ENCODE data around the gene GSDME.

Gene GSDME

GRCh38 chr7:24728503-24729364 lies 28.5 kb downstream of the GSDME start:
- Histone ChIP-seq H3K27me3 (ENCODE audit: insufficient read depth, low read length) (no peaks in the 10 kb centered on the region), H3K27ac (ENCODE audit: low read depth, low read length) (no peak overlapping the region), H3K9ac (ENCODE audit: low read depth, low read length) (no peak overlapping the region), H3K4me3 (ENCODE audit: low read length) (no peak overlapping the region), H3K9me3 (ENCODE audit: insufficient read depth, low read depth, low read length) (no peaks in the 10 kb centered on the region), H3K36me3 (ENCODE audit: insufficient read depth, low read length) (no peaks in the 10 kb centered on the region), H3K4me1 (ENCODE audit: insufficient read depth, low read length) (peaks cover 24% of the 10 kb centered on the region)
- 93% methylated on average over 16 of the region's 16 CpGs for WGBS

- 92% methylated on average over 7 of the region's 7 CpGs for WGBS
- Histone ChIP-seq H3K27ac (ENCODE audit: low read depth, low read length) (no peak overlapping the region), H3K27me3 (ENCODE audit: insufficient read depth, low read length) (no peaks in the 10 kb centered on the region), H3K9ac (ENCODE audit: low read depth, low read length) (no peak overlapping the region), H3K4me1 (ENCODE audit: insufficient read depth, low read length) (peaks cover 21% of the 10 kb centered on the region), H3K4me3 (ENCODE audit: low read length) (no peak overlapping the region), H3K36me3 (ENCODE audit: insufficient read depth, low read length) (no peaks in the 10 kb centered on the region), H3K9me3 (ENCODE audit: insufficient read depth, low read depth, low read length) (no peaks in the 10 kb centered on the region)
These were observed 29.2 kb downstream of the GSDME start for GRCh38 chr7:24728121-24728500.

GRCh38 chr7:24727154-24728120 lies 29.8 kb downstream of the GSDME start:
- Histone ChIP-seq H3K36me3 (ENCODE audit: insufficient read depth, low read length) (no peaks in the 10 kb centered on the region), H3K9ac (ENCODE audit: low read depth, low read length) (no peak overlapping the region), H3K4me3 (ENCODE audit: low read length) (no peak overlapping the region), H3K27me3 (ENCODE audit: insufficient read depth, low read length) (no peaks in the 10 kb centered on the region), H3K9me3 (ENCODE audit: insufficient read depth, low read depth, low read length) (no peaks in the 10 kb centered on the region), H3K4me1 (ENCODE audit: insufficient read depth, low read length) (peaks cover 21% of the 10 kb centered on the region), H3K27ac (ENCODE audit: low read depth, low read length) (peak overlapping the region; percentile 63; the same call in 1 of the 2 replicates)
- WGBS: 94% methylated on average over 13 of the region's 13 CpGs

- Histone ChIP-seq H3K9ac (ENCODE audit: low read depth, low read length) (peak overlapping the region; percentile 5; the same call in 1 of the 2 replicates), H3K4me1 (ENCODE audit: insufficient read depth, low read length) (peaks cover 28% of the 10 kb centered on the region), H3K9me3 (ENCODE audit: insufficient read depth, low read depth, low read length) (no peaks in the 10 kb centered on the region), H3K27ac (ENCODE audit: low read depth, low read length) (peak overlapping the region; percentile 83), H3K27me3 (ENCODE audit: insufficient read depth, low read length) (no peaks in the 10 kb centered on the region), H3K4me3 (ENCODE audit: low read length) (no peak overlapping the region), H3K36me3 (ENCODE audit: insufficient read depth, low read length) (no peaks in the 10 kb centered on the region)
- 50% methylated on average over 14 of the region's 14 CpGs for WGBS
These were observed 31.6 kb downstream of the GSDME start for GRCh38 chr7:24725554-24726241.

GRCh38 chr7:24724451-24725190 lies 32.6 kb downstream of the GSDME start:
- no peaks in the 10 kb centered on the region for H3K9me3 ChIP-seq (ENCODE audit: insufficient read depth, low read depth, low read length)
- 94% methylated on average over 13 of the region's 13 CpGs for WGBS
- peaks cover 28% of the 10 kb centered on the region for H3K4me1 ChIP-seq (ENCODE audit: insufficient read depth, low read length)
- H3K36me3 ChIP-seq (ENCODE audit: insufficient read depth, low read length): no peaks in the 10 kb centered on the region
- H3K4me3 ChIP-seq (ENCODE audit: low read length): no peak overlapping the region
- H3K27ac ChIP-seq (ENCODE audit: low read depth, low read length): no peak overlapping the region
- no peaks in the 10 kb centered on the region for H3K27me3 ChIP-seq (ENCODE audit: insufficient read depth, low read length)
- no peak overlapping the region for H3K9ac ChIP-seq (ENCODE audit: low read depth, low read length)

- H3K36me3 ChIP-seq (ENCODE audit: insufficient read depth, low read length): no peaks in the 10 kb centered on the region
- no peaks in the 10 kb centered on the region for H3K9me3 ChIP-seq (ENCODE audit: insufficient read depth, low read depth, low read length)
- no peak overlapping the region for H3K4me3 ChIP-seq (ENCODE audit: low read length)
- H3K9ac ChIP-seq (ENCODE audit: low read depth, low read length): no peak overlapping the region
- H3K27me3 ChIP-seq (ENCODE audit: insufficient read depth, low read length): no peaks in the 10 kb centered on the region
- H3K27ac ChIP-seq (ENCODE audit: low read depth, low read length): no peak overlapping the region
- peaks cover 28% of the 10 kb centered on the region for H3K4me1 ChIP-seq (ENCODE audit: insufficient read depth, low read length)
- WGBS: 73% methylated on average over 4 of the region's 5 CpGs
These were observed 34.1 kb downstream of the GSDME start for GRCh38 chr7:24723178-24723530.

DNA sequence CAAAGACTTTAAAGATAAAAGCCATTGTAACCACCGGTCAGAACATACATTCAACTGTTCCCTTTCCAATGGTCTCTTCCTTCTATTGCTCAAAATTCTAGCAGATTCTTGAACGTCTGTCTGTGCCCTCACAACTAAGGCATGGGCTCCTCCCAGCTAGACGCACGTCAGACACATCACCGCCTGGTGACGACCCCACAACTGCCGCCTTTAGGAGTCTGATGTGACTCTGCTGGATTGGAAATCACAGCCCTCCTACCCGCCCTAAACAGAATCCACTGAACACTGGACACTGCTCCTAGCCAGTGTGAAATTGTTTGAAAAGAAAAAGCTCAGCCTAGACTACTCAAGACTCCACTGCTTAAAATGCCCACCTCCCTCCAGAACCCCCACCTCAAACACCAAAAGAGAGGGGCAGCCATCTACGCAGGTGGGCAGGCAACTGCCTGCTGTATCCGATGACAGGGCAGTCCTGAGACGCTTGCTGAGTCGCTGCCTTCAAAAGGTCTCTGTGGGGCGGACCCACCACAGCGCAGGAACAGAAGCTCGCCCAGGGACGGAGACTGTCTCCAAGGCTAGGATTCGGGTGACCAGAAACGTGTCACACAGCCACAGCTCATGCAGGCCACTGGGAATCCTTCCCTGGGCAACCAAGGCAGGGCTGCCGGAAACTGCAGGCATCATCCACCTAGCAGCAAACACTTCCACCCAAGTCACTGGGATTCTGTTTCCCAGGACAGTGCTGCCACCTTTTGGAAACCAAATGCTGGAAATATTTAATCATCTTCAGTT lies 34.7 kb downstream of the GSDME start:
- H3K9ac ChIP-seq (ENCODE audit: low read depth, low read length): no peak overlapping the region
- no peaks in the 10 kb centered on the region for H3K27me3 ChIP-seq (ENCODE audit: insufficient read depth, low read length)
- 83% methylated on average over 19 of the region's 19 CpGs for WGBS
- no peaks in the 10 kb centered on the region for H3K9me3 ChIP-seq (ENCODE audit: insufficient read depth, low read depth, low read length)
- H3K4me1 ChIP-seq (ENCODE audit: insufficient read depth, low read length): peaks cover 28% of the 10 kb centered on the region
- H3K36me3 ChIP-seq (ENCODE audit: insufficient read depth, low read length): no peaks in the 10 kb centered on the region
- no peak overlapping the region for H3K27ac ChIP-seq (ENCODE audit: low read depth, low read length)
- no peak overlapping the region for H3K4me3 ChIP-seq (ENCODE audit: low read length)

- Histone ChIP-seq H3K4me1 (ENCODE audit: insufficient read depth, low read length) (peaks cover 25% of the 10 kb centered on the region), H3K9me3 (ENCODE audit: insufficient read depth, low read depth, low read length) (no peaks in the 10 kb centered on the region), H3K27ac (ENCODE audit: low read depth, low read length) (no peak overlapping the region), H3K4me3 (ENCODE audit: low read length) (no peak overlapping the region), H3K27me3 (ENCODE audit: insufficient read depth, low read length) (no peaks in the 10 kb centered on the region), H3K9ac (ENCODE audit: low read depth, low read length) (no peak overlapping the region), H3K36me3 (ENCODE audit: insufficient read depth, low read length) (no peaks in the 10 kb centered on the region)
- 86% methylated on average over 10 of the region's 10 CpGs for WGBS
These were observed 35.7 kb downstream of the GSDME start for GRCh38 chr7:24721481-24722001.

GRCh38 chr7:24720283-24720682 lies 37.0 kb downstream of the GSDME start:
- H3K27me3 ChIP-seq (ENCODE audit: insufficient read depth, low read length): no peaks in the 10 kb centered on the region
- peaks cover 19% of the 10 kb centered on the region for H3K4me1 ChIP-seq (ENCODE audit: insufficient read depth, low read length)
- no peak overlapping the region for H3K9ac ChIP-seq (ENCODE audit: low read depth, low read length)
- H3K4me3 ChIP-seq (ENCODE audit: low read length): no peak overlapping the region
- H3K27ac ChIP-seq (ENCODE audit: low read depth, low read length): no peak overlapping the region
- no peaks in the 10 kb centered on the region for H3K9me3 ChIP-seq (ENCODE audit: insufficient read depth, low read depth, low read length)
- WGBS: 89% methylated on average over 2 of the region's 3 CpGs
- no peaks in the 10 kb centered on the region for H3K36me3 ChIP-seq (ENCODE audit: insufficient read depth, low read length)

Measured in HUES64 (cell line).